OCI-LY1 (cell line): Measurements from ENCODE around the gene CIDEB.

ENCODE experiments used
- CTCF ChIP-seq: fragments of 200-600 bp; sonication (generic), shearing (Covaris generic); IDR thresholded peaks from 2 replicates; pipeline ENCODE4 v1.5.1; 2017; ENCODE audit warnings: mild to moderate bottlenecking, antibody characterized with exemption, low read length, moderate library complexity, mixed read lengths
- EZH2 ChIP-seq: fragments of 200-600 bp; sonication (generic), shearing (Covaris generic); IDR thresholded peaks from 2 replicates; pipeline ENCODE4 v1.8.0; 2017; ENCODE audit warnings: borderline replicate concordance, mixed run types, mild to moderate bottlenecking, antibody characterized with exemption, low read length, moderate library complexity, mixed read lengths

- TF ChIP-seq CTCF (no peak), EZH2 (no peak)
Observed at GRCh38 chr14:24267516-24267915, 40.3 kb downstream of the CIDEB start.
